ENCODE data around the gene ALK. TPM values are rescaled to one million over a fixed set of nuclear protein-coding genes. Genes with fewer than 3 reads are reported as not detected.

ALK gene
- total and polyA plus RNA-seq, 2 donors (not counting 1 experiment from before 2014, with no cell fraction given) = under 0.01 to 0.02 TPM

DNA sequence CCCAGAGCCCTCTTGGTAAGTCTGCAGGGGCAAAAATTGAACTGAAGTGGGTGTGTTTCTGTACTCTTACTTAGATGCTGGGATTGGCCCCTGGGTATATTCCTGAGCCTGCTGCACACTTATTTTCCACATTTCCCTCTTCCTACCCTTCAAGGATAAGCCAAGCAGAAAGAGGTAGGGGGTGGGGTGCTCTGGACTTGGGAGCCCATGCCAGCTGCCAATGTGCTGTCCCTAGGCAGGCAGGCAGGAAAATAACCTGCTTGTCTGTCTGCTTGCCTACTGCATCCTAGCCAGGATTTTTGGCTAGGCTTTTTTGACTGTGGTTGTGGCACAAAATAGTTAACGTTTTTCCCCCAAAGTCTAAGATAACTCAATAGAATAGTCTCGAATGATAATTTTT lies 234.3 kb downstream of the ALK start:
- Histone ChIP-seq H2AFZ (ENCODE audit: low read length) (no peak overlapping the region), H3K4me1 (ENCODE audit: control insufficient read depth, extremely low read depth, insufficient read depth, low read length) (no peaks in the 10 kb centered on the region), H3K4me2 (ENCODE audit: extremely low read depth, insufficient read depth, low read length) (no peak overlapping the region), H3K4me3 (replicated peaks in 1 of 4; ENCODE audit: control extremely low read depth in 1 of 4, insufficient read depth in 1 of 4, low read depth in 3 of 4, low read length in 4 of 4) (no peak overlapping the region), H3K27ac (ENCODE audit: insufficient read depth, low read length) (no peak overlapping the region), H3K9ac (ENCODE audit: insufficient read depth, low read length) (no peak overlapping the region), H3K36me3 (ENCODE audit: control insufficient read depth, insufficient read depth, low read length) (no peaks in the 10 kb centered on the region), H3K79me2 (ENCODE audit: control insufficient read depth, insufficient read depth, low read length) (no peaks in the 10 kb centered on the region), H3K9me3 (ENCODE audit: control insufficient read depth, insufficient read depth, low read depth, low read length) (no peaks in the 10 kb centered on the region), H4K20me1 (ENCODE audit: control insufficient read depth, extremely low read depth, insufficient read depth, low read length) (no peaks in the 10 kb centered on the region), H3K27me3 (ENCODE audit: control insufficient read depth, insufficient read depth, low read length) (no peaks in the 10 kb centered on the region)
- DNase-seq (ENCODE audit: low read depth in 2 of 2) = no peak
- TF ChIP-seq EZH2 (IDR thresholded peaks at IDR 0.05; ENCODE audit: low read length, missing control alignments) = no peak
- TF ChIP-seq, protein P1, sequence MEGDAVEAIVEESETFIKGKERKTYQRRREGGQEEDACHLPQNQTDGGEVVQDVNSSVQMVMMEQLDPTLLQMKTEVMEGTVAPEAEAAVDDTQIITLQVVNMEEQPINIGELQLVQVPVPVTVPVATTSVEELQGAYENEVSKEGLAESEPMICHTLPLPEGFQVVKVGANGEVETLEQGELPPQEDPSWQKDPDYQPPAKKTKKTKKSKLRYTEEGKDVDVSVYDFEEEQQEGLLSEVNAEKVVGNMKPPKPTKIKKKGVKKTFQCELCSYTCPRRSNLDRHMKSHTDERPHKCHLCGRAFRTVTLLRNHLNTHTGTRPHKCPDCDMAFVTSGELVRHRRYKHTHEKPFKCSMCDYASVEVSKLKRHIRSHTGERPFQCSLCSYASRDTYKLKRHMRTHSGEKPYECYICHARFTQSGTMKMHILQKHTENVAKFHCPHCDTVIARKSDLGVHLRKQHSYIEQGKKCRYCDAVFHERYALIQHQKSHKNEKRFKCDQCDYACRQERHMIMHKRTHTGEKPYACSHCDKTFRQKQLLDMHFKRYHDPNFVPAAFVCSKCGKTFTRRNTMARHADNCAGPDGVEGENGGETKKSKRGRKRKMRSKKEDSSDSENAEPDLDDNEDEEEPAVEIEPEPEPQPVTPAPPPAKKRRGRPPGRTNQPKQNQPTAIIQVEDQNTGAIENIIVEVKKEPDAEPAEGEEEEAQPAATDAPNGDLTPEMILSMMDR (conservative IDR thresholded peaks at IDR 0.05 in 1 of 2, IDR thresholded peaks at IDR 0.05 in 1 of 2; ENCODE audit: low read depth in 1 of 2, low read length in 2 of 2) = no peak

DNA sequence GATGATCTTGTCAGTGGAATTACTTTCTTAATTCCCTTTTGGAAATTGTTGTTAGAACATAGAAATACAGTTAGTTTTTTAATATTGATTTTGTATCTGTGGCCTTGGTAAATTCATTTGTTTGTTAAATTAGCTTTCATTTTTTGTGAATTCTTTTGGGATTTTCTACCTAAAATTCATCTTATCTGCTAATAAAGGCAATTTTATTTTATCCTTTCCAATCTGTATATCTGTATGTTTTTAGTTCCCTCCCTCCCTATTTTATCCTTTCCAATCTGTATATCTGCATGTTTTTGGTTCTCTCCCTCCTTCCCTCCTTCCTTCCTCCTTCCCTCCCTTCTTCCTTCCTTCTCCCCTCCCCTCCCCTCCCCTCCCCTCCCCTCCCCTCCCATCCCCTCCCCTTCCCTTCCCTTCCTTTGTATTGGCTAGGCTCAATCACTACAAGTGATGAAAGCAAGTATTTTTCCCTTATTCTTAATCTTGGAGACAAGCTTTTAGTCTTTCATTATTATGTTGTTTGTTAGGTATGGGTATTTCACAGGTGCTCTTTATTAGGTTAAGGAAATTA lies 244.4 kb downstream of the ALK start:
- no peak for DNase-seq (ENCODE audit: low read depth in 2 of 2)
- H3K27ac ChIP-seq (ENCODE audit: insufficient read depth, low read length) = no peak overlapping the region
- peaks cover 4% of the 10 kb centered on the region for H3K27me3 ChIP-seq (ENCODE audit: control insufficient read depth, insufficient read depth, low read length)
- no peaks in the 10 kb centered on the region for H3K79me2 ChIP-seq (ENCODE audit: control insufficient read depth, insufficient read depth, low read length)
- no peaks in the 10 kb centered on the region for H3K4me1 ChIP-seq (ENCODE audit: control insufficient read depth, extremely low read depth, insufficient read depth, low read length)
- no peak overlapping the region for H2AFZ ChIP-seq (ENCODE audit: low read length)
- no peak overlapping the region for H3K4me3 ChIP-seq (replicated peaks in 1 of 4; ENCODE audit: control extremely low read depth in 1 of 4, insufficient read depth in 1 of 4, low read depth in 3 of 4, low read length in 4 of 4)
- H4K20me1 ChIP-seq (ENCODE audit: control insufficient read depth, extremely low read depth, insufficient read depth, low read length) = no peaks in the 10 kb centered on the region
- H3K4me2 ChIP-seq (ENCODE audit: extremely low read depth, insufficient read depth, low read length) = no peak overlapping the region
- TF ChIP-seq, protein P1 (conservative IDR thresholded peaks at IDR 0.05 in 1 of 2, IDR thresholded peaks at IDR 0.05 in 1 of 2; ENCODE audit: low read depth in 1 of 2, low read length in 2 of 2) = no peak
- no peak for TF ChIP-seq EZH2 (IDR thresholded peaks at IDR 0.05; ENCODE audit: low read length, missing control alignments)
- H3K9ac ChIP-seq (ENCODE audit: insufficient read depth, low read length) = no peak overlapping the region
- H3K36me3 ChIP-seq (ENCODE audit: control insufficient read depth, insufficient read depth, low read length) = no peaks in the 10 kb centered on the region
- H3K9me3 ChIP-seq (ENCODE audit: control insufficient read depth, insufficient read depth, low read depth, low read length) = no peaks in the 10 kb centered on the region

DNA sequence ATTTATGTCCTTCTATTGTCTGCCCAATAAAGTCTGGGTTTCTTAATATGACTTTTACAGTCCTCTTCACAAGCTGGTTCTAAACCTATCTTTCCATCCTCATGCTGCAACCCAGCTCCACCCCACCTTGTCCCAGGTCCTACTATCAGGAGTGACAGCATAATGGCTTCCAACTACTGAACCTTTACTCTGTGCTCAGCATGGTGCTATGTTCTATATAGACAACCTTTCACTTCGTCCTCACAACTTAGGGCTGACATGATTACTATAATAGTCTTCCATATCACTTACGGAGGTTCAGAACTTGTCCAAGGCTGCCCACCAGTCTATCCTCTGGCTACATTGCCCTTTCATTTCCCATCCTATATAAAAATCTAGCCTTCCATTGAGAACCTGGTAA lies 256.8 kb downstream of the ALK start:
- TF ChIP-seq, protein P1 (conservative IDR thresholded peaks at IDR 0.05 in 1 of 2, IDR thresholded peaks at IDR 0.05 in 1 of 2; ENCODE audit: low read depth in 1 of 2, low read length in 2 of 2) = no peak
- Histone ChIP-seq H3K9me3 (ENCODE audit: control insufficient read depth, insufficient read depth, low read depth, low read length) (no peaks in the 10 kb centered on the region), H3K27me3 (ENCODE audit: control insufficient read depth, insufficient read depth, low read length) (no peaks in the 10 kb centered on the region), H3K4me3 (replicated peaks in 1 of 4; ENCODE audit: control extremely low read depth in 1 of 4, insufficient read depth in 1 of 4, low read depth in 3 of 4, low read length in 4 of 4) (no peak overlapping the region), H3K4me2 (ENCODE audit: extremely low read depth, insufficient read depth, low read length) (no peak overlapping the region), H2AFZ (ENCODE audit: low read length) (no peak overlapping the region), H3K79me2 (ENCODE audit: control insufficient read depth, insufficient read depth, low read length) (no peaks in the 10 kb centered on the region), H3K27ac (ENCODE audit: insufficient read depth, low read length) (no peak overlapping the region), H3K4me1 (ENCODE audit: control insufficient read depth, extremely low read depth, insufficient read depth, low read length) (no peaks in the 10 kb centered on the region), H3K9ac (ENCODE audit: insufficient read depth, low read length) (no peak overlapping the region), H4K20me1 (ENCODE audit: control insufficient read depth, extremely low read depth, insufficient read depth, low read length) (no peaks in the 10 kb centered on the region), H3K36me3 (ENCODE audit: control insufficient read depth, insufficient read depth, low read length) (no peaks in the 10 kb centered on the region)
- no peak for DNase-seq (ENCODE audit: low read depth in 2 of 2)
